SH-SY5Y (cell line): Measurements from ENCODE around the gene RERE.

Experiments
- GATA2 ChIP-seq: IDR thresholded peaks from 2 replicates; pipeline ENCODE4 v1.6.1; 2011; ENCODE audit warnings: mild to moderate bottlenecking, low read depth, low read length
- GATA3 ChIP-seq: IDR thresholded peaks from 2 replicates; pipeline ENCODE4 v1.6.1; 2011; ENCODE audit warnings: low read depth, mild to moderate bottlenecking, low read length, moderate library complexity

RERE gene

GRCh38 chr1:8510041-8510823, 307.2 kb downstream of the RERE start:
- TF ChIP-seq GATA2: no peak
- TF ChIP-seq GATA3: no peak

GRCh38 chr1:8509579-8509978, 307.9 kb downstream of the RERE start:
- TF ChIP-seq GATA3 (no peak), GATA2 (no peak)

- TF ChIP-seq GATA2 (no peak), GATA3 (no peak)
Measured at GRCh38 chr1:8506995-8507615, 310.3 kb downstream of the RERE start.

GRCh38 chr1:8506456-8506855, 311.0 kb downstream of the RERE start:
- no peak for TF ChIP-seq GATA3
- no peak for TF ChIP-seq GATA2

DNA sequence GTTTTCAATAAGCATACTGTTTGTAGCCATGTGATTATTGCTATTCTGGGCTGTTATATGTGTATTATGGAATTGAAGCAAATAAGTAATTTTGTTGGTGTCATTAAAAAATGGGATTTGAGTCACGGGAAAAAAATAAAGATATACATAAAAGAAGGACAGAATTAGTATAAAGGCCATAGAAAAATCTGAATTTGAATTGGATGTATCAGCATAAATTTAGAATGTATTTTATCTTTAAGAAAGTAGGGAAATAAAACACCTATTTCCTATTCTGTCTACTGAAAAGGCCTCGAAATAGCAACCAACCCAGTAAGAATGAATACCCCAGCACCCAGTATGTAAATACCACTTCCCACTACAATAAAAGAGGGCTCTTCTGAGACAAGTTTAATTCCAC, 313.6 kb downstream of the RERE start:
- TF ChIP-seq GATA2: no peak
- no peak for TF ChIP-seq GATA3

GRCh38 chr1:8497210-8497819, 320.1 kb downstream of the RERE start:
- TF ChIP-seq GATA3: no peak
- no peak for TF ChIP-seq GATA2

DNA sequence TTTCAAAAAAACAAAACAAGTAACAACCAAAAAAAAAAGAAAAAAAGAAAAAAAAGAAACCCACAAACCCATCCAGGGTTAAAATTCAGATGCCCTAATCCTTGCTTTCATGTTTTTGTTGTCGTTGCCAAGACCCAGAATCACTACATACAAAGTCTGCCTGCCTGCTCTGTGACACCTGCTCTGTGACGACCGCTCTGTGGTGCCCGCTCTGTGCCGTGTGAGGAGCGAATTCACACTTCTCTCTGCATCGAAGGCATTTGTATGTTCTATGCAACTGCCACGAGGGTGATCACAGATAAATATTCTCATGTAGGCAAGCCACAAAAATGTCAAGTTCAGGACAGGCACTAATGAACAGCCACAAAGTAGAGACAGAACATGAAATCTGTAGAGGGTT, 321.0 kb downstream of the RERE start:
- TF ChIP-seq GATA2: no peak
- TF ChIP-seq GATA3: no peak

GRCh38 chr1:8495928-8496401, 321.5 kb downstream of the RERE start:
- TF ChIP-seq GATA2 (no peak), GATA3 (no peak)

DNA sequence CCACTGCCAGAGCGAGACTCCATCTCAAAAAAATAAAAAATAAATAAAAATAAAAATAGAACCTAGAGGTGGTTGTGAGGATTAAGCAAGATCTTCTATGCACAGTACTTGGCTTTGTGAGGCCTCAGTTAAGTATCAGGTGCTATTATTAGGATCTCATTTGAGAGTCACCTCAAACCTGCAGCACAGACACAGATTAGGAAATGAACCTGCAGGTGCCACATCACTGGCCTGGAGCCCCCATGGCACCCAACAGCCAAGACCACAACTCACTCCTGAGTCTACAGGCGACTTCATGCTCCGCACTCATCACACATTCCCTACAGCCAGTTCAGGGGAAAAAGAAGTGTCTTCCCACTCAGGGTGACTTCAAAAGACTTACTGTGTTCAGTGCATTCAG, 322.8 kb downstream of the RERE start:
- TF ChIP-seq GATA3 (no peak), GATA2 (no peak)

DNA sequence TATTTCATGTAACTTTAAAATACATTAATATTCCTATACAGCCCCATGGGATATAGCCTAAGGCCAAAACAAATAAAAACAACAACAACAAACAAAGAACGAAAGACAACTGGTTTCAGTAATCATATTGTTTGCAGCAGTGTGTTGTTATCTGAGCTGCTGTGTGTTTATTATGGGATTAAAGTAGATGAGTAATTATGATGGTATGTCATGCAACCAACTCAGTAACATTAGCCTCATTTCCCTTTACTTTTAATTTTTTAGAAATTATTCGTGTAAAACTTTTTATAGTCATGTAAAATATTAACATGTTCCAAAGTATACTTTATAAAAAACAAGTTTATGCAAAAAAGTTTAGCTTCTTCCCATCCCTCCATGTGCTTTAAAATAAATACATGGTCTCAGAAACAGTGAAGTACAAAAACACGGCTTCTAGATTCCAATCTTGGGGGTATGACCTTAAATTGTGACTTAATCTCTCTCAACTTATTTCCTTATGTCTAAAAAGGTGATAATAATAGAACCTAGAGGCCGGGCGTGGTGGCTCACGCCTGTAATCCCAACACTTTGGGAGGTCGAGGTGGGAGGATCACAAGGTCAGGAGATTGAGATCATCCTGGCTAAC, 323.4 kb downstream of the RERE start:
- TF ChIP-seq GATA3 (no peak), GATA2 (no peak)

DNA sequence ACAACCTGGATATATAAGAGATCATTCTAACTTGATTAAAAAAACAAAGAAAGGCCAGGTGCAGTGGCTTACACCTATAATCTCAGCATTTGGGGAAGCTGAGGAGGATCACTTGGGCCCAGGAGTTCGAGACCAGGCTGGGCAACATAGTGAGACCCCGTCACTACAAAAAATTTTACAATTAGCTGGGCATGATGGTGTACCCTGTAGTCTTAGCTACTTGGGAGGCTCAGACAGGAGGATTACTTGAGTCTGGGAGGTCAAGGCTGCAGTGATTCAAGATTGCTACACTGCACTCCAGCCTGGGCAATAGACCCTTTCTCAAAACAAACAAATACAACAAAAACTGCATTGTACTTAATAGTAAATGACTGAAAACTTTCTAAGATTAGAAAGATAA, 330.2 kb downstream of the RERE start:
- no peak for TF ChIP-seq GATA3
- TF ChIP-seq GATA2: no peak

GRCh38 chr1:8486047-8486446, 331.4 kb downstream of the RERE start:
- no peak for TF ChIP-seq GATA3
- no peak for TF ChIP-seq GATA2

DNA sequence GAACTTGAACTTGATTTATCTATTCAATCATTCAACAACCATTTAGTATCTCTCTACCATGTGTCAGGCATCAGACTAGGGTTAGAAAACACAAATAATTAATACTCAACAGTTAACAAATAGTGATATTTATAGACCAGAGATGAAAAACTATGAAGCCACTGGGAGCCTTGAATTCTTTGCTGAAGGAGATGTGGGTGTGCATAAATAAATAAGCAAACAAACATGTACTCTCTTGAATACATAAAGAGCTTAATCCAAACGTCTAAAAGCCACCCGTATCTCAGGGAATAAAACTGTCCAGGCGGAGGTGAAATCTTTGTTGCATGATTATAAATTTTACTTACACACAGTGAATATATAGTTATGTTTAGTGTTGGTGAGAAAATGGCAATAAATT, 333.9 kb downstream of the RERE start:
- TF ChIP-seq GATA3: no peak
- no peak for TF ChIP-seq GATA2

GRCh38 chr1:8482979-8483381, 334.5 kb downstream of the RERE start:
- TF ChIP-seq GATA2: no peak
- no peak for TF ChIP-seq GATA3
